GM21447 (cell line): Measurements from ENCODE around the gene SNAI1.

ENCODE experiments used
- ATAC-seq: cut with Tn5 transposase; IDR thresholded peaks from one replicate; pipeline ENCODE4 v1.9.1; 2021; ENCODE audit not compliant: unreplicated experiment

Gene SNAI1

GRCh38 chr20:50032955-50033666 lies 50.3 kb downstream of the SNAI1 start:
- no peak for ATAC-seq

GRCh38 chr20:50034567-50035180 lies 51.9 kb downstream of the SNAI1 start:
- ATAC-seq = no peak

DNA sequence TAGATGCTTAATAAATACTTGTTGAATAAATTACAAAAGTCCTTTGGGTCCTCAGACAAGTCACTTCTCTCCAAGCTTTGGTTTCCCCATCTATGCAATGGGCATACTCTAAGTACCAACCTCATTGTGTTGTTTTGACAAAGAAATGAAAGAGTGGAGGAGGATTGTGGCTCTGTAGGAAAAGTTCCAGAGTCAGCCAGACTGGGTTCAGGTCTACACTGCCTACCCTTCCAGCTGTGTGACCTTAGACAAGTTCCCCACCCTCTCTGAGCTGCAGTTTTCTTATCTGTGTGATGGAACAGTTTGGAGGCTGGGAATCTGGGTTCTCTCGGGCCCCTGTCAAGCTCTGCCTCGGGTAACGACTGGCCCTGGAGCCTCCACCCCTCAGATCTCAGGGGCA lies 53.9 kb downstream of the SNAI1 start:
- no peak for ATAC-seq

GRCh38 chr20:50037123-50037522 lies 54.3 kb downstream of the SNAI1 start:
- ATAC-seq = no peak

DNA sequence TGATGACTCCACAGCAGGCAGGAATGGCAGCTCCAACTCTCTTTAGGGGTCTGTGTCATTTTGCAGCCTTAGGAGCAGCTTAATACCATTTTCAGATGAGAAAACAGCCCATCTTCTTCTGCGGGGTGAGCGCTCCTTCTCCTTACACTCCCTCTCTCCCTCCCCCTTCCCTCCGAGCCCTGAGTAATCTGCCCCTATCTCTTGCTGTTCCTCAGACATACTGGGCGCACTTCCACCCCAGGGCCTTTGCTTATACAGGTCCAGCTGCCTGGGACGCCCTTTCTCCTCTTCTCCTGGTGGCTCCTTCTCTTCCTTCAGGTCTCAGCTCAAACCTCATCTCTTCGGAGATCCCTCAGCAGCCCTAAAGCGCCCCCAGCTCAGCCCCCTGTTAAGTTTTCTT lies 54.8 kb downstream of the SNAI1 start:
- no peak for ATAC-seq

DNA sequence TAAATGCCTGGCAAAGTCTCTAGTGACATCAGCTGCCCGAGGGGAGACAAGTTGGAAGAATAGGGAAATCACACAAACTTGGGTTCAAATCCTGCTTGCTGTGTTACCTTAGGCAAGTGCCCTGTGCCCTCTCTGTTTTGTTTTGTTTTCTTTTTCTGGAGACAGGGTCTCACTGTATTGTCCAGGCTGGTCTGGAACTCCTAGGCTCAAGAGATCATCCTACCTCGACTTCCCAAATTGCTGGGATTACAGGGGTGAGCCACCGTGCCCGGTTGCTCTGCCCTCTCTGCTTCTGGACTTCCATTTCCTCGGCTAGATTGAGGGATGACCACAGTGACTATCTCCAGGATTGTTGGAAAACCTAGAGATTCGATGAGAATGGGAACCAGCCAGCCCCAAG lies 55.4 kb downstream of the SNAI1 start:
- no peak for ATAC-seq
